Retinal pigment epithelial cell (primary cell): Measurements from ENCODE around the gene SLC22A5.

Experiments
- DNase-seq: peaks from one replicate; pipeline ENCODE4 v3.0.0-alpha.2; 2010; ENCODE audit warnings: low read depth
- H3K4me3 ChIP-seq: 2 replicates; pipeline ENCODE4 v1.5.1; 2011; ENCODE audit warnings: mild to moderate bottlenecking, low read length, control low read depth, moderate library complexity
- TF ChIP-seq, protein P1 (sequence below): conservative IDR thresholded peaks from 2 replicates; pipeline ENCODE4 v1.5.1; 2011; ENCODE audit warnings: low read depth, low read length, control low read depth, inconsistent platforms

SLC22A5 gene

DNA sequence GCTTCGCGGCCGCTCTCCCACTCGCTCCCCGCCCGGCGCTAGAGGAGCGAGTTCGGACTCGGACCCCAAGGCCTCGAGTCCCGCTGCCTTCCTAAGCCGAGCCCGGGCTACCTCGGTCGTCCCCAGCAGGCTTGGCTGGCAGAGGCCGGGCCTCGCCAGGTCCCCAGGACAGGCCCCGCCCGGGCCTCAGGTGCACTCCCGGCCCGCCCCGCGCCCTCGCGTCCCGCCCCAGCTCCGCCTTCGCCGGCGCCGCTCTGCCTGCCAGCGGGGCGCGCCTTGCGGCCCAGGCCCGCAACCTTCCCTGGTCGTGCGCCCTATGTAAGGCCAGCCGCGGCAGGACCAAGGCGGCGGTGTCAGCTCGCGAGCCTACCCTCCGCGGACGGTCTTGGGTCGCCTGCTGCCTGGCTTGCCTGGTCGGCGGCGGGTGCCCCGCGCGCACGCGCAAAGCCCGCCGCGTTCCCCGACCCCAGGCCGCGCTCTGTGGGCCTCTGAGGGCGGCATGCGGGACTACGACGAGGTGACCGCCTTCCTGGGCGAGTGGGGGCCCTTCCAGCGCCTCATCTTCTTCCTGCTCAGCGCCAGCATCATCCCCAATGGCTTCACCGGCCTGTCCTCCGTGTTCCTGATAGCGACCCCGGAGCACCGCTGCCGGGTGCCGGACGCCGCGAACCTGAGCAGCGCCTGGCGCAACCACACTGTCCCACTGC, at the start of gene SLC22A5:
Gene SLC22A5 (plus strand): TSS at position 237 of the 707 bp plus-strand sequence. CDS start 263 bp downstream, at position 500.
- TF ChIP-seq, protein P1, sequence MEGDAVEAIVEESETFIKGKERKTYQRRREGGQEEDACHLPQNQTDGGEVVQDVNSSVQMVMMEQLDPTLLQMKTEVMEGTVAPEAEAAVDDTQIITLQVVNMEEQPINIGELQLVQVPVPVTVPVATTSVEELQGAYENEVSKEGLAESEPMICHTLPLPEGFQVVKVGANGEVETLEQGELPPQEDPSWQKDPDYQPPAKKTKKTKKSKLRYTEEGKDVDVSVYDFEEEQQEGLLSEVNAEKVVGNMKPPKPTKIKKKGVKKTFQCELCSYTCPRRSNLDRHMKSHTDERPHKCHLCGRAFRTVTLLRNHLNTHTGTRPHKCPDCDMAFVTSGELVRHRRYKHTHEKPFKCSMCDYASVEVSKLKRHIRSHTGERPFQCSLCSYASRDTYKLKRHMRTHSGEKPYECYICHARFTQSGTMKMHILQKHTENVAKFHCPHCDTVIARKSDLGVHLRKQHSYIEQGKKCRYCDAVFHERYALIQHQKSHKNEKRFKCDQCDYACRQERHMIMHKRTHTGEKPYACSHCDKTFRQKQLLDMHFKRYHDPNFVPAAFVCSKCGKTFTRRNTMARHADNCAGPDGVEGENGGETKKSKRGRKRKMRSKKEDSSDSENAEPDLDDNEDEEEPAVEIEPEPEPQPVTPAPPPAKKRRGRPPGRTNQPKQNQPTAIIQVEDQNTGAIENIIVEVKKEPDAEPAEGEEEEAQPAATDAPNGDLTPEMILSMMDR, result no peak
- peak within 1 kb of the TSS; percentile 62 for H3K4me3 ChIP-seq
- no peak for DNase-seq

DNA sequence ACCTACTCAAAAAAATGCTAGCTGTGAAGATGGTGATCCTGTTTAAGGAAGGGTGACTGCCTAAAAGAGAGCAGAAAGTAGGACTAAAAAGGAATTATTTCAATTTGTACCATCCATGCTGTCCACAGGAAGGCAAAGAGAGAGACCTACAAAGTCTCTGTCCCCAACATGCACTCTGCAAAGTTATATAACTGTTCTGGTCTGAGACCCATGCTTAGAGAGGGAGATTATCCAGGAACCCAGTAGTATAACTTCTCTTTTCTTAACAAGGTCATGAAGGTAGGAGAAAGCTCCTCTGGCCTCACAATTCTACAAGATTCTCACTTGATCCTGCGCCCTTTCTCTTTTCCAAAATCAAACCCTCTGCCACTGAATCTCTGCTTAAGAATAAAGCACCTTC, 49.5 kb upstream of the SLC22A5 start:
- no peak for DNase-seq

DNA sequence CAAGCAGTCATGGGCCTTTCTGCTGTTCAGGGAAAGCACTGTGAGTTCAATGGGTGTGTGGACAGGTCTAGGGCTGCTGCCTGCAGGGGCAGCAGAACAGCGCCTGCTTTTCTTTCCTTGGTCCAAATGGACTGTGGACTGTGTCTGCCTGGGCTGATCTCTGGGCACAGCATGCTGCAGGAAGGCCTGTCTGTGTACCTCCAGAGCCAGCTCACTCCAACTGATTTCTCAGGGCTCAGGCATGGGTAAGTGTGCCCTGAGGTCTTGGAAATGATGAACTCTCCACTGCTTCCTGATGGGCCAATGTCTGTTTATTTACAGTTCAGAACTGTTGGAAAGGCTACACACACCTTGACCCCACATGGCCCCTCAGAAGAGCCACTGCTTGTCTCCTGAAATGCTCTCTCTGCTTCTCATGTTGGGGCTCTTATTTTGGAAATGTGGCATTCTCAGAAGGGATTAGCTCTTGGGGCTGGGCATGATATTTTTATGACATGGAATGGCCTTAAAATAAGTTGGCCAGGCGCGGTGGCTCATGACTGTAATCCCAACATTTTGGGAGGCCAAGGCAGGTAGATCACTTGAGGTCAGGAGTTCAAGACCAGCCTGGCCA, 48.3 kb upstream of the SLC22A5 start:
- H3K4me3 ChIP-seq, result no peak overlapping the region
- TF ChIP-seq, protein P1, result no peak
- no peak for DNase-seq

More for the DNA sequence above, 49.5 kb upstream of the SLC22A5 start:
- H3K4me3 ChIP-seq, result no peak overlapping the region
- TF ChIP-seq, protein P1, result no peak

DNA sequence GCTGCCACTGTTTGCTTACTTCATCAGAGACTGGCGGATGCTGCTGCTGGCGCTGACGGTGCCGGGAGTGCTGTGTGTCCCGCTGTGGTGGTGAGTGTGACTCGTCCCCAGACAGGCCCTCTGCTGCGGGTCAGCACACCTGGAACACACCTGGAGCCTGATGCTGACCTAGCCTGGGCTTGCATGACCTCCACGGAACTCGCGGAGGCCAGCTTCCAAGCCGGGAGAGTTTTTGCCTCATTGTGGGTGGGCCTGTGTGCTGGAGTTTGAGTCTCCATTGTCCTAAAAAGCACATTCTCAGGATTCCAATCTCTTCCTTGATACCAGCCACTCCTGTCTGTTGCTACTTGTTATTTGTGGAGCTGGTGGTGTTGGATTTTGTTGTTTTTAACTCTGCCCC, 47.2 kb upstream of the SLC22A5 start:
- TF ChIP-seq, protein P1, result no peak
- DNase-seq, result no peak
- no peak overlapping the region for H3K4me3 ChIP-seq

DNA sequence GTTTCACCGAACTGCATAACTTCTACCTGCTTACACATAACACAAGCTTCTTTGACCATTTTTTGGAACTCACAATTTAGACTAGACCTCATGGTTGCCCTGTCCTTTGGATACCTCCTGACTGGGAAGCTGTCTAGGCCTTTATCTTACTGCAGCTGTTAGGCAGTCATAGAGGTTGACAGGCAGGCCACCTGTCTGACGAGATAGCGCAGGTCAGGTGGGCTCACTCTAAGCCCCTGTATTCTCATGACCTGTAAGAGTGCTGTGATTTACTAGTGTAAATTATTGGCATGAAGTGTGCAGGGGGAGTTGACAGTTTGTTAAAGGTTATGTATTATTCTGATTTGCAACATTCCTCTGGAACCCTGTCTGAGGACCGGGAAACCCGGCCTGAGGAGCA, 46.3 kb upstream of the SLC22A5 start:
- no peak for DNase-seq
- H3K4me3 ChIP-seq, result no peak overlapping the region
- TF ChIP-seq, protein P1, result no peak

DNA sequence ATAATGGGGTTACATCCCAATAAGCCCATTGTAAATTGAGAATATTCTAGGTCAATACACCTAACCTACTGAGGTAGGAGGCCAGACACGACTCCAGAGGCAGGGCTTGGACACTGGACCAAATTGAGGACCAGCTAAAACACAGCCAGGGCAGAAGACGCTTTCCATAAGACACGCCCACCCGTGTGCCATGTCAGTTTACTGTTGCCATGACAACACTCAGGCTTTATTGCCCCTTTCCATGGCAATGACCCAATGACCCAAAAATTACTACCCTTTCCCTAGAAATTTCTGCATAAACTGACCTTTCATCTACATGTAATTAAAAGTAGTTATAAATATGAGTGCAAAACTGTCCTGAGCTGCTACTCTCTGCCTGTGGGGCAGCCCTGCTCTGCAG, 43.8 kb upstream of the SLC22A5 start:
- TF ChIP-seq, protein P1, result no peak
- DNase-seq, result no peak
- no peak overlapping the region for H3K4me3 ChIP-seq
